ENCODE measurements around the gene ESR1.

The ESR1 gene

DNA sequence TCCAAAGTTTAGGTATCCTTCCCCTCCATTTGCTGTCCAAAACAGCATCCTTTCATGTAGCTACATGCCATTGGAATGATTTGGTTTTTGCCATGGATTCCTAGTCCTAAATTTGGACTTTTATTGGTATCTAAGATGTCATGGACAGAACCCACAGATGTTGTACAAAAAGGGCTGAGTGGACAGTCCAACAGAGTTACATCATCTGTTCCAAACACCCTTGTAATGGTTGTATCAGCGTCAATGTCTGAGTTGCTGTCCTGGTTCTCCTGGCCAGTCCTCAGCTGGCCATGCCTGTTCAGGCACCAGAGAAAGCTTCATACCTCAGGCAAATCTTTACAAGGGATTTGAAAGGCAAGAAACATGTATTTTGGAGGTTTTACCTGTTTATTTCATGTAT lies 191.3 kb downstream of the ESR1 start:
- Histone ChIP-seq H3K4me3 (no peak overlapping the region), H3K9me3 (no peaks in the 10 kb centered on the region), H3K4me1 (peaks cover 0 to 11% (median 0%) of the 10 kb centered on the region in 4 donors), H3K27me3 (no peaks in the 10 kb centered on the region), H3K27ac (no peak overlapping the region), H3K36me3 (no peaks in the 10 kb centered on the region)
- no peak for DNase-seq
- TF ChIP-seq, protein P1, sequence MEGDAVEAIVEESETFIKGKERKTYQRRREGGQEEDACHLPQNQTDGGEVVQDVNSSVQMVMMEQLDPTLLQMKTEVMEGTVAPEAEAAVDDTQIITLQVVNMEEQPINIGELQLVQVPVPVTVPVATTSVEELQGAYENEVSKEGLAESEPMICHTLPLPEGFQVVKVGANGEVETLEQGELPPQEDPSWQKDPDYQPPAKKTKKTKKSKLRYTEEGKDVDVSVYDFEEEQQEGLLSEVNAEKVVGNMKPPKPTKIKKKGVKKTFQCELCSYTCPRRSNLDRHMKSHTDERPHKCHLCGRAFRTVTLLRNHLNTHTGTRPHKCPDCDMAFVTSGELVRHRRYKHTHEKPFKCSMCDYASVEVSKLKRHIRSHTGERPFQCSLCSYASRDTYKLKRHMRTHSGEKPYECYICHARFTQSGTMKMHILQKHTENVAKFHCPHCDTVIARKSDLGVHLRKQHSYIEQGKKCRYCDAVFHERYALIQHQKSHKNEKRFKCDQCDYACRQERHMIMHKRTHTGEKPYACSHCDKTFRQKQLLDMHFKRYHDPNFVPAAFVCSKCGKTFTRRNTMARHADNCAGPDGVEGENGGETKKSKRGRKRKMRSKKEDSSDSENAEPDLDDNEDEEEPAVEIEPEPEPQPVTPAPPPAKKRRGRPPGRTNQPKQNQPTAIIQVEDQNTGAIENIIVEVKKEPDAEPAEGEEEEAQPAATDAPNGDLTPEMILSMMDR (IDR thresholded peaks at IDR 0.05): no peak
- intact Hi-C loops (cut with DNase I; ENCODE audit: low total_unique reads): no loop called here

DNA sequence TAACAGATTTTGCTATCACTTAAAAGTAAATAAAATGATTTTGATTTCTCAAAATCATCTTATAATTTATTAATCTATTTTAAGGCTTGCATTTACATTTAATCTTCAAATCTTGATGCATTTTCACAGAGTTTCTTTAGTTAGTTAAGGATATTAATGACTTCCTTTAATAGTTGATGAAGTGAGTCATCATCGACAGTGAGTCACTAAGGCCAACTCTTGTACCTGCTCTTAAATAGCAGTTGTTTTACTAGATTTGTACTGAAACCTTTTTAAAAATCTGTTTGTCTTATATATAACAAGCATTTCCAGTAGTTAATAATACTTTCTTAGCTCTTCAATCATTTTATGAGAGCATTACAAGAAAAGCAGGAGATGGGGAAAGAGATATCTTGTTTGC lies 191.7 kb downstream of the ESR1 start:
- Histone ChIP-seq H3K27ac (no peak overlapping the region), H3K4me1 (peaks cover 0 to 8% (median 0%) of the 10 kb centered on the region in 4 donors), H3K4me3 (no peak overlapping the region), H3K36me3 (no peaks in the 10 kb centered on the region), H3K27me3 (no peaks in the 10 kb centered on the region), H3K9me3 (no peaks in the 10 kb centered on the region)
- TF ChIP-seq, protein P1 (IDR thresholded peaks at IDR 0.05): no peak
- intact Hi-C loops (cut with DNase I; ENCODE audit: low total_unique reads): no loop called here
- no peak for DNase-seq

DNA sequence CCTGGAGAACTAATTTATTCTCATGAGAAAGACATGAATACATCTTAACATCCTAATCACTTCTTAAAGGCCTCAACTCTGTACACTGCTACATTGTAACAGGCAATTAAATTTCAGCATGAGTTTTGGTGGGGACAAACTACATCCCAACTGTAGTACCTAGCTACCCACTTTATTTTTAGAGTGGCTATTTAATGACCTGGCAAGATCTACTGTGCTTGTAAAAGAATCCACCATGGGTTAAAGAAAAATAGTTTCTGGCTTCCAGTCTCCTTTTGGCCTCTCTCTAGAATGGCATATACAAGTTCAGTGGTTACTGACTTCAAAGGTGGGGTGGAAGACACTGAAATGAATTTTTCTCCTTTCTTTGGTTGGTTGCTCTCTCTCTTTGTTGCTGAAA lies 193.9 kb downstream of the ESR1 start:
- no peaks in the 10 kb centered on the region for H3K9me3 ChIP-seq
- TF ChIP-seq, protein P1 (IDR thresholded peaks at IDR 0.05): no peak
- H3K4me3 ChIP-seq: no peak overlapping the region
- no peak for DNase-seq
- H3K27ac ChIP-seq: no peak overlapping the region
- no peaks in the 10 kb centered on the region for H3K27me3 ChIP-seq
- peaks cover 0 to 8% (median 0%) of the 10 kb centered on the region in 4 donors for H3K4me1 ChIP-seq
- no peaks in the 10 kb centered on the region for H3K36me3 ChIP-seq
- intact Hi-C loops (cut with DNase I; ENCODE audit: low total_unique reads): no loop called here

DNA sequence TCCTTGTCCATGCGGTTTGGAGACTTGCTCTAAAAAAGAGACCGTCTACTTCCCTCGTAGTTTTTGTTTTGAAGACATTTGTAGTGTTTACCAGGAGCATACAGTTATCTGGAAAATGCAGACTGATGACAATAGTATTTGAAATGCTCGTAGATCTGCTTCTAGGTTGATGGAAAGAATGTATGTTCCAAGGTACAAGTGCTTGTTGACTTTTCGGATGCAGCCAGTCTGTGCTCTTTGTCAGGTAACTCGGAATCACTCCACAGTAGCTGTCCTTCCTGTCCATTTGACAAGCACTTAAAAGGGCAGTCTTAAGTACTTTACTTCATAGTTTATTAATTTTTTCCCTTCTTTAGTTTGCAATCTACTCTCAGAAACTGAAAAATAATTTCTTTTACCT lies 194.8 kb downstream of the ESR1 start:
- Histone ChIP-seq H3K27me3 (no peaks in the 10 kb centered on the region), H3K4me3 (no peak overlapping the region), H3K9me3 (no peaks in the 10 kb centered on the region), H3K27ac (no peak overlapping the region), H3K36me3 (no peaks in the 10 kb centered on the region), H3K4me1 (peaks cover 0 to 8% (median 0%) of the 10 kb centered on the region in 4 donors)
- DNase-seq: no peak
- intact Hi-C loops (cut with DNase I; ENCODE audit: low total_unique reads): no loop called here
- TF ChIP-seq, protein P1 (IDR thresholded peaks at IDR 0.05): no peak

DNA sequence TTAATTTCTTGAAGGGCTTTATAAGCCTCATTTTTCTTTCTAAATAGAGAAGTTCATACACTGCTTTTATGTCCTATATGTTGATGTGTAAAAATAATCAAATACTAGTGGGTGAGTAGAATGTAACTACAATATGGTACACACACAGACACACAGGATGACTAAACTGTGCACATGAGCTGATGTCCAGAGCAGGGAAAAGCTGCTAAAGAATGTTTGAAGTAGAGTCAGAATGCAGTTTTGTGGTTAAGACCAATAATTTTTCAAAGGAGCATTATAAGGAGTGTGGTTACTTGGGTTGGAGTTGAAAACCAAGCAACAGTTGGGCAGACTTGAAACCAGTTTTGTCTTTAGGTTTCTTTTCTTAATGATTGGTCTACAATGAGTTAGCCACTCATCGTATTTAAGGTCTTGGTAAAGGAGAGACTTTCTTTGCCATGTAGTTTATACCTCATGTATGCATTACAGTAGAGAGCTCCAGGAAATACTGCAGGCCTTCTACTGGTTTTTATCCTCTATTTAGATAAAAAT lies 196.6 kb downstream of the ESR1 start:
- TF ChIP-seq, protein P1 (IDR thresholded peaks at IDR 0.05): no peak
- Histone ChIP-seq H3K9me3 (no peaks in the 10 kb centered on the region), H3K36me3 (no peaks in the 10 kb centered on the region), H3K27ac (no peak overlapping the region), H3K4me1 (peaks cover 0 to 6% (median 0%) of the 10 kb centered on the region in 4 donors), H3K4me3 (no peak overlapping the region), H3K27me3 (no peaks in the 10 kb centered on the region)
- intact Hi-C loops (cut with DNase I; ENCODE audit: low total_unique reads): no loop called here
- no peak for DNase-seq

DNA sequence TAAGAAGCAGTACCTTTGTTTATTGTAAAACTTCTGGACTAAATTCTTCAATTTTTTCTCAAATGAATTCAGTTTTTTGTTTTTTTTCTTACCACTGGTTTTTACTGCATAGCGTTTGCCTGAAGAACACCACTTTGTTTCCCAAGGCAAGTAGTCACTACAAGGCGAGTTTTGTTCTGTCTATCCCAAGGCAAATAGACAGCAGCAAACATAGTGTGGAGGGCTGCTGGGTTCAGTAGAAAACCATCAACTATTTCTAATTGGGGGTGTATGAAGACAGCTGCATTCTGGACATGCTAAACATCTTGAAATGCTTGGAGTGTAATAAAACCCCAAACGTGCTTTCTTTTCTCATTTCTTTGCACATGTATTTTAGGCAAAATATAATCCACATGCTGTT lies 197.4 kb downstream of the ESR1 start:
- intact Hi-C loops (cut with DNase I; ENCODE audit: low total_unique reads): no loop called here
- no peak for DNase-seq
- Histone ChIP-seq H3K27ac (no peak overlapping the region), H3K4me1 (no peaks in the 10 kb centered on the region), H3K9me3 (no peaks in the 10 kb centered on the region), H3K4me3 (no peak overlapping the region), H3K27me3 (no peaks in the 10 kb centered on the region), H3K36me3 (no peaks in the 10 kb centered on the region)
- TF ChIP-seq, protein P1 (IDR thresholded peaks at IDR 0.05): no peak
